PC-9 (cell line): Measurements from ENCODE around the gene DCHS1. TPM values are rescaled to one million over a fixed set of nuclear protein-coding genes. Genes with fewer than 3 reads are reported as not detected.

Experiments used
- BruUV-seq: library from RNA; stranded (reverse); fragments of 400-500 nt; replicated peaks from 2 replicates; lab custom pipeline; 2021; lab: Mats Ljungman, UMichigan
- CTCF ChIA-PET: fragments of 300-600 bp; sonication (Branson Sonifier 250); formaldehyde crosslinking; loops from one replicate; lab custom pipeline; 2022; ENCODE audit warnings: antibody characterized with exemption; lab: Charles Lee
- POLR2A ChIA-PET: fragments of 300-600 bp; sonication (Branson Sonifier 250); formaldehyde crosslinking; loops from one replicate; lab custom pipeline; 2022; ENCODE audit warnings: antibody characterized with exemption; ENCODE audit not compliant: unreplicated experiment; lab: Charles Lee
- DNase-seq, 2 experiments: peaks; one replicate each; pipeline versions ENCODE4 v3.0.0 to v3.0.0-alpha.2; 2015 to 2022; ENCODE audit warnings: mixed read lengths in 1 of 2
- H2AFZ ChIP-seq: fragments of 200-600 bp; sonication (generic); 2 replicates; pipeline ENCODE4 v1.8.1; 2017; ENCODE audit warnings: antibody characterized with exemption
- H3F3A ChIP-seq: fragments of 200-600 bp; sonication (generic); 2 replicates; pipeline ENCODE4 v1.8.1; 2017; ENCODE audit warnings: antibody characterized with exemption, mild to moderate bottlenecking, low read depth; ENCODE audit not compliant: insufficient read depth
- H3K27ac ChIP-seq: fragments of 200-600 bp; sonication (generic); 2 replicates; pipeline ENCODE4 v1.6.1; 2016; ENCODE audit warnings: mixed run types
- H3K27me3 ChIP-seq: fragments of 200-600 bp; sonication (generic); 2 replicates; pipeline ENCODE4 v1.6.1; 2016; ENCODE audit warnings: low read depth, mixed run types; ENCODE audit not compliant: insufficient read depth
- H3K36me3 ChIP-seq: fragments of 200-600 bp; sonication (generic); 2 replicates; pipeline ENCODE4 v1.6.1; 2016; ENCODE audit warnings: low read depth, mixed run types
- H3K4me1 ChIP-seq: fragments of 200-600 bp; sonication (generic); replicated peaks from 2 replicates; pipeline ENCODE4 v1.6.1; 2016; ENCODE audit warnings: mixed run types; ENCODE audit not compliant: insufficient read depth
- H3K4me2 ChIP-seq: fragments of 200-600 bp; sonication (generic); 2 replicates; pipeline ENCODE4 v1.6.1; 2017; ENCODE audit warnings: mixed run types
- H3K4me3 ChIP-seq: fragments of 200-600 bp; sonication (generic); 2 replicates; pipeline ENCODE4 v1.6.1; 2016; ENCODE audit warnings: mixed run types
- H3K79me2 ChIP-seq: fragments of 200-600 bp; sonication (generic); 2 replicates; pipeline ENCODE4 v1.6.1; 2017; ENCODE audit warnings: low read depth, mixed run types
- H3K9me2 ChIP-seq: fragments of 200-600 bp; sonication (generic); 2 replicates; pipeline ENCODE4 v1.8.1; 2017; ENCODE audit warnings: mild to moderate bottlenecking; ENCODE audit not compliant: insufficient read depth
- H3K9me3 ChIP-seq: fragments of 200-600 bp; sonication (generic); 2 replicates; pipeline ENCODE4 v1.8.1; 2016; ENCODE audit warnings: low read depth; ENCODE audit not compliant: insufficient read depth
- H4K20me1 ChIP-seq: fragments of 200-600 bp; sonication (generic); 2 replicates; pipeline ENCODE4 v1.8.1; 2017; ENCODE audit not compliant: insufficient read depth
- EZH2 ChIP-seq: fragments of 200-600 bp; sonication (generic); IDR thresholded peaks from 2 replicates; pipeline ENCODE4 v1.8.0; 2017; ENCODE audit warnings: antibody characterized with exemption, low read depth
- intact Hi-C: fragments of 100-400 bp; cut with micrococcal nuclease; formaldehyde crosslinking; loops from one replicate; pipeline ENCODE4 v1.10.0; 2022; ENCODE audit not compliant: unreplicated experiment
- total RNA-seq: library from RNA; stranded (reverse); gene quantifications from 2 replicates; pipeline ENCODE4 v1.2.3, GENCODE V29; 2021
- TF ChIP-seq, protein P1 (sequence below): fragments of 200-600 bp; sonication (generic); conservative IDR thresholded peaks from 2 replicates; pipeline ENCODE4 v1.6.1; 2017; ENCODE audit warnings: mixed run types, antibody characterized with exemption, mild to moderate bottlenecking, moderate library complexity

The DCHS1 gene
- total RNA-seq, 1 experiment from 2014 or later: 0.22 TPM

DNA sequence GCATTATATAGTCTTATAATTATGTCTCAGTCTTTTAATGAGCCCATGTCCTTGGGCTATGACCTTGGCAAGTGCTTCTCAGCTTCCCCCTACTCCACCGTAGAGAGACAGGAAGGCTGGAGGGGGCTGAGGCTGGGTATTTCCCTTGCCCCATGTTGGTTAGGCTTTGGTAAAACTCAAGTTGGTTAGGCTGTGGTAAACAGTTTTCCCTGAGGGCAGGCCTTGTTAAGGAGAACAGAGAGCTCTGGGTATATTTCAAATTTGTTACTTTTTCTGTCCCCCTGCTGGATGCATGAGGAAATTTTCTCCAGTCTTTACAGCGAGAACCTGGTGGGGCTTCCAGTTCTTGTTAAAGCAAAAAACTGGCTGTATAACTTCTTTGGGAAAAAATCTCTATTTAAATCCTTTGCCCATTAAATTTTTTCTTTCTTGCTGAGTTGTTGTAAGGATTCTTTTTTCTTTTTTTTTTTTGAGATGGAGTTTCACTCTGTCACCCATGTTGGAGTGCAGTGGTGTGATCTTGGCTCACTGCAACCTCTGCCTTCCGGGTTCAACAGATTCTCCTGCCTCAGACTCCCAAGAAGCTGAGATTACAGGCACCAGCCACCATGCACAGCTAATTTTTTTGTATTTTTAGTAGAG lies 12.2 kb upstream of the DCHS1 start:
- Histone ChIP-seq H3K9me3 (no peaks in the 10 kb centered on the region), H3K4me2 (no peak overlapping the region), H3K79me2 (no peaks in the 10 kb centered on the region), H3K4me1 (no peaks in the 10 kb centered on the region), H3K36me3 (no peaks in the 10 kb centered on the region), H3K27ac (no peak overlapping the region), H2AFZ (no peak overlapping the region), H3K9me2 (no peaks in the 10 kb centered on the region), H3K27me3 (no peaks in the 10 kb centered on the region), H4K20me1 (no peaks in the 10 kb centered on the region), H3F3A (no peaks in the 10 kb centered on the region), H3K4me3 (no peak overlapping the region)
- intact Hi-C loops: no loop called here
- POLR2A ChIA-PET: interaction anchor here (0.6 kb wide), 1 partner anchor 63 kb away, joined by 3 read pairs; no protein-coding TSS in a partner anchor
- no peak for DNase-seq
- TF ChIP-seq, protein P1, sequence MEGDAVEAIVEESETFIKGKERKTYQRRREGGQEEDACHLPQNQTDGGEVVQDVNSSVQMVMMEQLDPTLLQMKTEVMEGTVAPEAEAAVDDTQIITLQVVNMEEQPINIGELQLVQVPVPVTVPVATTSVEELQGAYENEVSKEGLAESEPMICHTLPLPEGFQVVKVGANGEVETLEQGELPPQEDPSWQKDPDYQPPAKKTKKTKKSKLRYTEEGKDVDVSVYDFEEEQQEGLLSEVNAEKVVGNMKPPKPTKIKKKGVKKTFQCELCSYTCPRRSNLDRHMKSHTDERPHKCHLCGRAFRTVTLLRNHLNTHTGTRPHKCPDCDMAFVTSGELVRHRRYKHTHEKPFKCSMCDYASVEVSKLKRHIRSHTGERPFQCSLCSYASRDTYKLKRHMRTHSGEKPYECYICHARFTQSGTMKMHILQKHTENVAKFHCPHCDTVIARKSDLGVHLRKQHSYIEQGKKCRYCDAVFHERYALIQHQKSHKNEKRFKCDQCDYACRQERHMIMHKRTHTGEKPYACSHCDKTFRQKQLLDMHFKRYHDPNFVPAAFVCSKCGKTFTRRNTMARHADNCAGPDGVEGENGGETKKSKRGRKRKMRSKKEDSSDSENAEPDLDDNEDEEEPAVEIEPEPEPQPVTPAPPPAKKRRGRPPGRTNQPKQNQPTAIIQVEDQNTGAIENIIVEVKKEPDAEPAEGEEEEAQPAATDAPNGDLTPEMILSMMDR: peak; percentile 61
- TF ChIP-seq EZH2: no peak
- no TSS peak for BruUV-seq
- CTCF ChIA-PET: no interaction called here

DNA sequence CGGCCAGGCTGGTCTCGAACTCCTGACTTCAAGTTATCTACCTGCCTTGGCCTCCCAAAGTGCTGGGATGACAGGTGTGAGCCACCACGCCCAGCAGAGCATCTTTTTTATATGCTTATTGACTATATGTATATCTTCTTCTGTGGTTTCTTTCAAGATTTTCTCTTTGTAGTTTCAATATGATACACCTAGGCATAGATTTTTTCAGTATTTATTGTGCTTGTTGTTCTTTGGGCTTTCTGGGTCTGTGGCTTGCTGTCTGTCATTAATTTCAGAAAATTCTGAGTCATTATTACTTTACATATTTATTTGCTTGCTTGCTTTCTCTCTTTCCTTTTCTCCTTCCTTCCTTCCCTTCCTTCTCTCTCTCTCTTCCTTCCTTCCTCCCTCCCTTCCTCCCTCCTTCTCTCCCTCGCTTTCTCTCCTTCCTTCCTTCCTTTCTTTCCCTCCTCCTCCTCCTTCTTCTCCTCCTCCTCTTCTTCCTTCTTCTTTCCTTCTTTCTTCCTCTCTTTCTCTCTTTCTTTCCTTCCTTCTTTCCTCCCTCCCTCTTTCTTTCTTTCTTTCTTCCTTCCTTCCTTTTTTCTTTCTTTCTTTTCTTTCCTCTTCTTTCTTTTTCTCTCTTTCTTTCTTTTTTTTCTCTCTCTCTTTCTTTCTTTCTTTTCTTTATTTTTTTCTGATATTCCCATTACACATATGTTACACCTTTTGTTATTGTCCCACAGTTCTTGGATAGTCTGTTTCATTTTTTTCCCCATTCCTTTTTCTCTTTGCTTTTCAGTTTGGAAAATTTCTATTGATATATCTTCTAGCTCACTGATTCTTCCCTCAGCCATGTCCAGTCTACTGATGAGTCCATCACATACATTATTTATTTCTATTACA lies 10.9 kb upstream of the DCHS1 start:
- intact Hi-C loops: no loop called here
- ChIA-PET POLR2A (interaction anchor here (0.6 kb wide), 1 partner anchor 428 kb away, joined by 3 read pairs; no protein-coding TSS in a partner anchor), CTCF (no interaction called here)
- no peaks in the 10 kb centered on the region for H3K36me3 ChIP-seq
- H3K4me3 ChIP-seq: no peak overlapping the region
- no peak for TF ChIP-seq EZH2
- TF ChIP-seq, protein P1: no peak
- no peaks in the 10 kb centered on the region for H4K20me1 ChIP-seq
- H3K9me2 ChIP-seq: no peaks in the 10 kb centered on the region
- no peak overlapping the region for H2AFZ ChIP-seq
- H3F3A ChIP-seq: no peaks in the 10 kb centered on the region
- no peaks in the 10 kb centered on the region for H3K9me3 ChIP-seq
- DNase-seq: no peak
- no peak overlapping the region for H3K27ac ChIP-seq
- no TSS peak for BruUV-seq
- no peaks in the 10 kb centered on the region for H3K27me3 ChIP-seq
- H3K4me2 ChIP-seq: no peak overlapping the region
- H3K79me2 ChIP-seq: no peaks in the 10 kb centered on the region
- H3K4me1 ChIP-seq: no peaks in the 10 kb centered on the region

DNA sequence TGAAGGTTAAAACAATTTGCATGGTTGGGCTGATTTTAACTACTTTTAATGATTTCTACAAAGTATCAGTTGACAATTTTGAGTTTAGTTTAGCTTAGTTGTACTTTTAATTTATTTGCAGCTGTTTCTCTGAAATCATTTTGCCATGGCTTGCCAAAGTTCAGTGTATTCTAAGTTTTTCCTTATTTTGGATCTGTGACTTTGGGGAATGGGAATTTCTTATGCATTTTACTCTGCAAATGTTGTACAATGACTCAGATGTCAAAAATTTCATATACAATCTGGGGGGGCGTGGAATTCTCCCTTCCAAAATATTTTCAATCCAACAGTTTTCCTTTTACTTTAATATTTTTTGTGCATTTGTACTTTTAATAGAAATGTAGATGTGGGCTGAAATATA lies 8.9 kb upstream of the DCHS1 start:
- H3K36me3 ChIP-seq: no peaks in the 10 kb centered on the region
- H3K79me2 ChIP-seq: no peaks in the 10 kb centered on the region
- intact Hi-C loops: no loop called here
- H3K27ac ChIP-seq: no peak overlapping the region
- POLR2A ChIA-PET: interaction anchor here (0.7 kb wide), 1 partner anchor 16 kb away, joined by 8 read pairs; no protein-coding TSS in a partner anchor
- H3K9me3 ChIP-seq: no peaks in the 10 kb centered on the region
- CTCF ChIA-PET: no interaction called here
- TF ChIP-seq, protein P1: no peak
- no peak for TF ChIP-seq EZH2
- no peaks in the 10 kb centered on the region for H3F3A ChIP-seq
- H3K9me2 ChIP-seq: no peaks in the 10 kb centered on the region
- no peaks in the 10 kb centered on the region for H3K4me1 ChIP-seq
- no peak for DNase-seq
- no peaks in the 10 kb centered on the region for H4K20me1 ChIP-seq
- H3K27me3 ChIP-seq: no peaks in the 10 kb centered on the region
- H3K4me3 ChIP-seq: no peak overlapping the region
- no TSS peak for BruUV-seq
- H3K4me2 ChIP-seq: no peak overlapping the region
- H2AFZ ChIP-seq: no peak overlapping the region
